ENCODE data around the gene VWA8.
"Not testable (repeated sequence)": the region's sequence is repeated elsewhere in the genome, so short reads cannot be mapped to it uniquely, and the experiment has no call there.

Gene VWA8

DNA sequence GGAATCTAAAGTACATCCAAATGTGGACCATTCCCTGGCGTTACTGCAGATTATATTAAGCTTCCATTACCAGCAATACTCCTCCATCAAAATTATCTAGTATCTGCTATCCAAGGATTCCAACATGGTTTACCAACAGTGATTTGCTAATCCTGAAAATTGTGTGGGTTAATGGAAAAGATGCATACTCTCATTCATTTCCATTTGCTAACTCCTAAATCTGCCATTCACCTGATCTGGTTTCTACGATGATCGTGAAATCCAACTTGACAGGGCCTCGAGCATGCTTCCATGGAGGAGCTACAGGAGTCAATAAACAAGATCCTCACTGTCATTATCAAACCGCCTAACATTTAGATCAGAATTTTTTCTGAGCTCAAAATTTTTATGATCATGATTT is 382.5 kb downstream of the VWA8 start:
- DNase-seq: no peak

DNA sequence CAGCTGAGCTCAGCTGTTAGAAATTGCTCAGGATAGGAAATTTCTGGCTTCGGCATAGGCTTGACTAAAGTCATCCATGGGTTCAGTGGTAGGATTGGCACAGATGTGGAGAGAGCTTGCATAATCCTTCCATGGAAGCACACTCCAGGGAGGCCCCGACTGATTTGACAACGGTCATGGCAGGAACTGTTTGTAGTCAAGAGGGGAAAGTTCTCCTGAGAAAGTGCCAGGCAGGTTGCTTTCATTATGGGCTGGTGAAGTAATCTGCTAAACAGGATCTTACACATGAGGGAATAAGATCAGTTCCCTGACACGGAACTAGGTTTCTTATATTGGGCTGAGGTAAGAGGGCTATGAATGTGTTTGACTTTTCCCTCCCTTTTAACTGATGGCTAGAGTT is 383.5 kb downstream of the VWA8 start:
- DNase-seq: no peak

DNA sequence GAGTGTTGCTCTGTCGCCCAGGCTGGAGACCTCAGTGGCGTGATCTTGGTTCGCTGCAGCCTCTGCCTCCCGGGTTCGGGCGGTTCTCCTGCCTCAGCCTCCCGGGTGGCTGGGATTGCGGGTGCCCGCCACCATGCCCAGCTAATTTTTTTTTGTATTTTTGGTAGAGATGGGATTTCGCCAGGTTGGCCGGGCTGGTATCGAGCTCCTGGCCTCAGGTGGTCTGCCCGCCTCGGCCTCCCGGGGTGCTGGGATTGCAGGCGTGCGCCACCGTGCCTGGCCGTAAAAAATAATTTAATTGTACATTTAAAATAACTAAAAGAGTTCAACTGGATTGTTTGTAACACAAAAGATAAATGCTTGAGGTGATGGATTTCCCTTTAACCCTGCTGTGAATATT is 387.3 kb downstream of the VWA8 start:
- not testable (repeated sequence) for DNase-seq

DNA sequence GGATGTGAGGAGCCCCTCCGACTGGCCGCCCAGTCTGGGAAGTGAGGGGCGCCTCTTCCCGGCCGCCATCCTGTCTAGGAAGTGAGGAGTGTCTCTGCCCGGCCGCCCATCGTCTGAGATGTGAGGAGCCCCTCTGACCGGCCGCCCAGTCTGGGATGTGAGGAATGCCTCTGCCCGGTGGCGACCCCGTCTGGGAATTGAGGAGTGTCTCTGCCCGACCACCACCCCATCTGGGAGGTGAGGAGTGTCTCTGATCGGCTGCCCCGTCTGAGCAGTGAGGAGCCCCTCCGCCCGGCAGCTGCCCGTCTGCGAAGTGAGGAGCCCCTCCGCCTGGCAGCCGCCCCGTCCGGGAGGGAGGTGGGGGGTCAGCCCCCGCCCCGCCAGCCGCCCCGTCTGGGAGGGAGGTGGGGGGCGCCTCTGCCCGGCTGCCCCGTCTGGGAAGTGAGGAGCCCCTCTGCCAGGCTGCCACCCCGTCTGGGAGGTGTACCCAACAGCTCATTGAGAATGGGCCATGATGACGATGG is 389.0 kb downstream of the VWA8 start:
- DNase-seq: not testable (repeated sequence)

DNA sequence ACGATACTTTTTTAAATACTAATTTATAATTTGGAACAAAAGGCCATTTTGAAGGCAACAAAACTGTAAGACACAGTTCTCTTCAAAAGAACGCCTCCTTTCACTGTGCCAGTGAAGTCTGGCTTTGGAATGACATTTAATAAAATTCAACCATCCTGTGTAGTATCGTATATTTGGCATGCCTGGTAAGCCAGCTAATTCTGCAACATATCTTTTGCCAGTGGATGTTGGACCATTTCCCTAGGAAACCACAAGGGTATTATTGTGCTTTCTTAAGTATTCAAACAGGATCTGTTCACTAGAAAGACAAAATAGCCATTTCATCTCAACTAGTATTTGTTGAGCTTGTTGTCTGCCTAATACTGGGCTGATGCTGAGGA is 391.9 kb downstream of the VWA8 start:
- no peak for DNase-seq

DNA sequence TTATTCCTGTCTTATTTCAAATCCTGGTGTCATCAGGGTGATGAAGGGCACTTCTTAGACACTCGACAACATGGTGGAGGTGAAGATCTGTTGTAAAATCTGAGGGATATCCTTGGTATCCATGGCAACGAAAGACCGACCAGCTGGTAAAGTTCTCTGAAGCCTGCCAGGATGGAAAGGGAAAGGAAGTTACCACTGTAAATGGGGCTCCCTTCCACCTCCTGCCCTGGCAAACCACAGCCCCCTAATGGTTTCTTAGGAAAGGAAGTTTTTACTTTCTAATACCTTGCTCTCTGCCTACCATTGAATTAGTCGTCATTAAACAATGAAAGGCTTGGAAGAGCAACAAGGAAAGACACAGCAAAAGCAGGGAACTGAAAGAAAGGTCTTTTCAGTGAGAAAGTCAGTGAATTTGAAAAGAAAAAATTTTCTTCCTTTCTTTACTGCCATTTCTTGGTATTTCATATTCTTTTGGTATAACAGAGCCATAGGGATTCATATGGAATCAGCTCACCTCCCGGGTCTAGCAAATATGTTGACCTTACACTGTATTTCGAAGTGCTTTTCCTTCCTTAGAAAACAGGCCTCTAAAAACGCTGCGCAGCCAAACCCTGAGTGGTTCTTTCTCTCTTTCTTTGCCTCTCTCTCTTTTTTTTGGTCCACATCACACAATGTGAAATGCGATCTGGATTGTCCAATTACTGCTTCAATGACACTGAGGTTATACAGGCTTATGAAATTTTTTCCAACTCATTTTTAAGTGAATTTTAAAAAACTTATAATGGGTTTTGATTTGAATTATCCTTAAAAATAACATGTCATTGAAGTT is 392.6 kb downstream of the VWA8 start:
- no peak for DNase-seq

DNA sequence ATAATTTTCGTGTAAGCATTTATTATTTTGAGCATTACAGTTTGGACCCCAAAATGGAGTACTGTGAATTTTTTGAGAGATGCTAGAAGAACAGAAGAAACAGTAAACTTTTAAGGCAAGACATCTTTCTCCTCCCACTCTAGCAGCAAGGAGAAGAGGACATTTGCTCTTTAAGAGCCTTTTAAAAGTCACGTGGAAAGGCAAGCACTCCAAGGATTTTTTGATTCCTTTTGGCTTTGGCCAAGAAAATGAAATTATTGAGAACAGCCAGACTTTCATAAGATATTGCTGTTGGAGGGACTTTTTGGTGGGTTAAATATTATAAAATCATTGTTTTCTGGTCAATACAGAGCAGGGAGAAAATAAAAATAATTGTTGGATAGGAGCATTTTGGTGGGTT is 393.5 kb downstream of the VWA8 start:
- DNase-seq: no peak

DNA sequence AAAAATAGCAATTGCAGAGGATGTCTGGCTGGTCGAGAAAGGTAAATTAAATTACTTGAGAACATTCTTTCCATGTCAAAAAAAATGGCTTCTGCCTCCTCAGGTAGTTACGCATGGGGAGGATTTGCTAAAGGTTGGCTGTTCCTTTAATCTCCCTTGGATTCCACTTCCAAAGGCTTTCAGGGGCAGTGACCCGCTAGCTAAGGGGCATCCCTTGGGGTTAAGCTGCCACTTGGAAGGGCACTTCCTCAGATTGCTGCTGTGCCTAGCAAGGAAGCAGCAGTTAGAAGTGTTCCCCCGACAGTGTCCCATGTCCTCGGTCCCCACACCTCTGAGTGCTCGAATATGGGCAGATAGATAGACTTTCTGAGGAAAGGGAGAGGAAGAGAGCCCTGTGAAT is 395.1 kb downstream of the VWA8 start:
- no peak for DNase-seq

DNA sequence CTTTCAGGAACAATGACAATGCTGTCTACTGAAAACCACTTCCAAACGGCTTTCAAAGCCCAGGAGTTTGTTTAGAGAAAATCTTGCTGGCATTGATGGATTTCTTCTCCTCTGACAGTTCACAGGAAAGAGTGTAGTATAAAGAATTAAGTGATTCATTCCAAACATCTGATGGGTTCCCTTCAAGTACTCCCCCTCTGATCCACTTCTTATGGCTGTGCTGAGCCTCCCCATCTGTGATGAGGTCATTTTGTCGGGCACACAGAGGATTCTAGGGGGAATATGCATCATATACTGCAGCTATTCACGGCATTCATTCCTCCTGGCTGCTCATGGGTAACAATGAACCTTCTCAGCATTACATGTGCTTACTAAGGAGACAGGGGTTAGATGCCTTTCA is 395.7 kb downstream of the VWA8 start:
- DNase-seq: no peak

DNA sequence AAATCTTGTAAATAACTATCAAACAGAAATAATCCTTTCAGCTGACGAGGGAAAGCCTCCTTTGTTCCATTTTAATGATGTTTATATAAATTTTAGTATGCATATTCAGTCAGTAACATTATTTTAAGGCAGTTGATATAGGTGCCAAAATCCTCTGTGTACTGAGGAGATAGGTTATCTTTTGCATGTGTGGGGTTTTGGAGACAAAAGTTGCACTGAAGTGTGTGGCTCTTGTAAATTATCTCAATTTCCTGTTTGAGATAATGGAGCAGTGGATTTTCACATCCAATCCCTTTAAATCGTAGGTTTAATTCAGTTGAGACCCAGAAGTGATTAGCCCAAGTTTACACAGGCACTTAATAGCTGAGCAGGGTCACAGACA is 396.9 kb downstream of the VWA8 start:
- no peak for DNase-seq

DNA sequence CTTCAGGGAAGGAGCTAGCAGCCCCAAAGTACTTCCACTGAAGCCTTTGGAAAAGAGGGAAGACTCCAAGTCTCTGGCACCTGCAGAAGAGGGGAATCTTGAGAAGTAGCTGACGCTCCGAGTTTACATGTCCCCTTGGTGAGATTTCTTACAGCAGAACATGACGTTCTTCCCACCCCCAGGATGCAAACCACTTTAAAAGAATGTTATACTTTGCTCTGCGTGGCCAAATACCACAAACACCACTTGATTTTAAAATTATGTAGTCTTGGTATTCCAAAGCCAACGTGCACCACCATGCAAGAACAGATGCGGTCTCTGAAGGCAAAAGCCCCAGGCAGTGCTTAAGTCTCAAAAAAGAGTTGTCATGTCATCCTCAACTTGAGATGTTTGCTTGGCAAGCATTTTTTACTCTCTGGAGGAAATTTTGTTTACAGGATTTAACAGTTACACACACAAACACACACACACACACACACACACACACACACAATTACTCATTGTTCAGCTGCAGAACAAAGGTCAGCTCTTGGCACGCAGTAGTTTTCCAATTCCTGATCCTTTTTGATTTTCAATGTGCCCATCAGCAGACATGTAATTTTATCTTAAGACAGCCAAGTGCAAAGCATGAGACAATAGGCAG is 397.4 kb downstream of the VWA8 start:
- DNase-seq: no peak

DNA sequence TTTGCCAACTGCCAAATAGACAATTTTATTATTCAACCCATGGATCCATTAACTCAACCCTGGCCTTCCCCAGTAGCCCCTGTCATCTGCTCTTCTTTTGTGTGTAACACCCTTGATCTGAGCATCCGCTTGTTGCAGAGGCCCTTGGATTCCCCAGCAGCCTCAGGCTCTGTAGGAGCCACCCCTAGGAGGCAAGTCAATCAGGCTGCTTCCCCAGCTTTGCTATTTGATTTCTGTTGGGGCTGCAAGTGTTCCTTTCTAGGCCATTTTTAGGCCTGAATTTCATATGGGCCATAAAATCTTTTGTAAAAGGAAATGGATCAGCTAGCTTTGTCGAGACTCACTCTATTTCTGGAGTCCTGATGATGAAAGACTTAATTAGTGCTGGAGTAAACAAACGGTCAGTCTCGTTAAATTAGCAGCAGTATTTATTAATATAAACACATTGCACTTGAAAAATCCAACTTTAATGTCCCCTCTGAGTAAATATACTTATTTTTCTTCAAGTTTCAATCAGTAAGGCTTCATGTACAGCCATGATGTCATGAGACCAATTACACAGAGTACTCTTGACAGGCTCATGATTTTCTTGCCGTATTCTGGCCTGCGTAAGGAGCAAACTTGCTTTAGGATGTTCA is 398.2 kb downstream of the VWA8 start:
- no peak for DNase-seq

DNA sequence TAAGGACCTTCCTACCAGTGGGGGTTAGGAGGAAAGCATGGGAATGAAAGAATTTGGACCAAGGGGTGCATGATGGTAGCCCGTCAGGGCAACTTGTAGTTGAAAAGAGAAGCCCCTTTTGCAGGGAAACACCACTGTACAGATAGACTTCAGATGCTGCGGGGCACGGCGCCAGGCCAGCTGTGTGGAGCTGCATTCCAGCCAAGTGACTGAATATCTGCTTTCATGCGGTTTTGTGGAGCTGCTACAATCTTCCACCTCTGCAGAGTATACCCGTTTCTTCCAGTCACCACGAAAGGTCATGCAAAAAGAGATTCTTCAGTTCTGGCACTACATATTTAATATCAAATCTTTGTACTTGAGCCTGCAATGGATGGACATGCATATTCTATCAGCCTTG is 398.8 kb downstream of the VWA8 start:
- DNase-seq: no peak

DNA sequence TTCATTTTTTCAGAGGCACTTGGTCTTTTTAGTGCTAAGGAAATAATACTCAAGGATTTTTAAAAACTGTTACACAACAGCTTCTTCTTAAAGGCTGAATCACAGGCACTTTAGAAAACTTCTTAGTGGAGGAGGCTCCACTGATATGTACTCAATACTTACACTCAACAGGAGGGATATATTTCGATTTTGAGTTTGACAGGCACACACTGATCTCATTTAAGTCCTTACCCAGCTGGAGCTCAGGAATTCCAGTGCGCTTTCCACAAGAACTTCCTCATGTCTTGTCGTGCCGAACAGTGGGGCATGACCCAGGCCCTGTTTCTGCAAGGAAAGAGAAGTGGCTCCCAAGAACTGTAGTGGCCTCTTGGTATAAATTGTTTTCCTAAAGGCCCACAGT is 399.7 kb downstream of the VWA8 start:
- DNase-seq: no peak

DNA sequence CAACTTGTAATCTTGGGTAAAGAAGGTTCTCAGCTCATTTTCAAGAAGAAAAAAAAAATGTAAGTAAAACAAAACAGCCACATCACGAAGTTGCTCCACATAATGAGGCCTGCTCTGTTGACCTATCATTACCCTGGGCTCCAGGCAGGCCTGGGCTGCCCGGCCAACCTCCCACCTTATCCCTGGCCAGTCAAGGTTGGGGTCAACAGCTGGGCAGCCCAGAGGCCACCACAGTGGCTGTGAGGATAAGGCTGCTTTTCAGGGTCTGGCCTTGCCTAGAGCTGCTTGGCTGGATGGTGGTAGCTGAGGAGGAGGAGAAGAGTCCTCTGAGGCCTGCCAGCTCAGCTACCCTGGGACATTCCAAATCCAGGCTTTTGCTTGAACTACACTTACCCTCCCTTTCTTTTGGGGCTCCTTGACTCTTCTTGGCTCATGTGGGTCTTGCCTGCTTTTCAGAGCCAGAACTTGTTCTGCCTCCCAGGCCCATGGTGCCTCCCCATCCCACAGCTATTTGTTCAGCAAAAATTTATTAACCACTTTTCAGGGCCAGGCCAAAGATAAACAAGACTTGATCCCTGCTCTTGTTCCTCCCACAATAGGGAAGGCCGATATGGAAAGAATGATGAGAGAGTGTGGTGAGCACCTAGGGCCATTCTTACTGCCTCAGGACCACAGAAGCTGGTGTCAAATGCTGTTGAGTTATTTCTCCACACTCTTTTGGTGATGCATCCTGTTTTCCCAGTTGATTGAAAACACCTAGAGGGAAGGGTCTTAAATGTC is 401.9 kb downstream of the VWA8 start:
- no peak for DNase-seq

DNA sequence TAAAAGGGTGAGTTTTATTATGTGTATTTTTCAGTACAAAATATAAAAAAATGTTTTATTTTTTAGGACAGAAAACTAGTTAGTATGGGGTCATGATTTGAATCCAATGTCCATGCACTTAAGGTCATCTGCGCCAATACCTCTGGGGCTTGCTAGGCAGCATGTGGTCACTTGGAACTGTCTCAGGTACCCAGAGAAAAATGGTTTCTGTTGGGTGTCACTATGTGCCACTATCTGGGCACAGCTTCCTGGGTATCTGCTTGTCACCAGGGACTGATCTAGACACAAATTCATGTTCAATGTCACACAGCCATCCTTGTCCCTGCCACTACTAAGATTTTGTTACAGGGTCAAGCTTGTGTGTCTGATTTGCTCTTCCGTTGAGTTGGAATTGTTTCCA is 403.2 kb downstream of the VWA8 start:
- no peak for DNase-seq

DNA sequence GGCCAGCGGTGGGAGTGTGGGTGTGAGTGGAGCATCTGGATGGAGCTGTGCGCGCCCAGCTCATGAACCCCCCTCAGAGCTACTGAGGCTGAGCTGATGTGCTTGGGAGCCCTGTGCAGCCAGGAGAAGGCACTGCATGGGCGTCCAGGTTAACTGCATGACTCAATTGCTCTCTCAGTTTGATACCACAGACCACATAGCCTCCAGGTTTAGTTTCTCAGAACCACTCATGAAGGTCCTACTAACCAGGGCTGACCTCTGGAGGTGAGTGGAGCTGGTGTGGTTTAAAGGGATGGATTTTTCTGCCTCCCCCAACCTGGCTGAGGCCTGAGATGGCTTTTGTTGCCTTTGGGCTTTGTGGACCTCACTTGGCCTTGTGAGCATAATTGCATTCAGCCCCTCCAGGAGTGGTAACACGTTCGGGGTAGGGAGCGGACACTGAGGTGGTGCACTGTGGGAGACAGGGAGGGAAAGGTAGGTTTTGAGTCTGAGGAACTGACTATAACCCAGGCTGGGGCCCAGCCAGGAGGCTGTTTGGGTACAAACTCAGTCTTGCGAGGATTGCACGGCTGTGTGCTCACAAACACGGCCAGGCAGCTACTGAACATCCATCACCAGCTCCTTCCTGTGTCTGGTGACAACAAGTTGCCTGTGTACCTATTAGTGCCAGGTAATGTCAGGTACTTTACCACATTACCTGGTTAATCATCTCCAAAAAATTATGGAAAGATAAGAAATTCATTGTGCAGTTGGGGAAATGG is 406.1 kb downstream of the VWA8 start:
- DNase-seq: no peak

DNA sequence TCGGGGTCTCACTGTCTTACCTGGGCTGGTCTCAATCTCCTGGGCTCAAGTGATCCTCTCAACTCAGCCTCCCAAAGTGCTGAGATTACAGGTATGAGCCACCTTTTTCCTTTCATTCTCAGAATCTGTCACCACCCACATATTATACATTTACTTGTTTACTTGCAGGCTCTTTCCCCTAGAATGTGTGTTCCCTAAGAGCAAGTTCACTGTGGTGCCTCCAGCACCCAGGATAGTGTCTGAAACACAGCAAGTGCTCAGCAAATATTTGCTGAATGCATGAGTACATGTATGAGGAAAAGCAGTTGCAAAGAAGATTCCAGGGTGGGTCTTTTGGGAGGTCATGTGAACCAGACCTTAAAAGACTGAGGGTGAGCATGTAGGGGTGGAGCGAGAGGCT is 406.7 kb downstream of the VWA8 start:
- no peak for DNase-seq

DNA sequence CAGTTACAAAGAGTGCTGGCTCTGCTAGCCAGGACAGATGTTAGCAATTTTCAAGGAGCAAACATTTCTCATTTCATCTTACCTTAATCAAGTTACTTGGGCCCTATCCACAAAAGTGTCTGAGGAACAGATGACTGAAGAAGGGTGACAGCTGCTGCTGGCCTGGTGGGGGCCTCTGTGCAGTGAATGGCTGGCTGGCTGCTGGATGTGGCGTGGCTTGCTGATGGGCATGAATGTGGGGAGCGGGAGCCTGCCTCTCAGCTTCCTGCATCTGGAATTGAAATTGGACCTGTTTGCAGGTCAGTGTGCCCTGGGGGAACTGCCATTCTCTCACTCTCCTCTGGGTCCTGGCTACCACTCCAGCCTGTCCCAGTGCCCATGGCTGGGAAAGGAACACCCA is 408.9 kb downstream of the VWA8 start:
- DNase-seq: no peak

DNA sequence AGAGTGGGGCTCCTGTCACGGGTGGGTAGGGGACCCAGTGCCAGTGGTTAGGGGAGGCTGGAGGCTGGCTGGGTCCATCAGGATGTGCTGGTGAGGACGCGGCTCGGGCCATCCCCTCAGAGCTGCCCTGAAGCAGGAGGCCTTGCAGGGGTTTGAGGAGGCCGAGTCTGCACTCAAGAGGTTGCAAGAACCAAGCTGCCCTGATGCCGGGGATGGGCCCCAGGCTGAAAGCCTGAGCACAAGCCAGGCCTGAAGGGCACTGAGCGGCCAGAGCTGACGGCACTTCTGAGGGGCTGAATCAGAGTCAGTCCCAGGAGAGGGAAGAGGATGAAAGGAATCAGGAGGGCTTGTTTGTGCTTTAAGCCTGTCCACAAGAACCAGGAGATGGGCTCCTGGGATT is 410.6 kb downstream of the VWA8 start:
- no peak for DNase-seq

DNA sequence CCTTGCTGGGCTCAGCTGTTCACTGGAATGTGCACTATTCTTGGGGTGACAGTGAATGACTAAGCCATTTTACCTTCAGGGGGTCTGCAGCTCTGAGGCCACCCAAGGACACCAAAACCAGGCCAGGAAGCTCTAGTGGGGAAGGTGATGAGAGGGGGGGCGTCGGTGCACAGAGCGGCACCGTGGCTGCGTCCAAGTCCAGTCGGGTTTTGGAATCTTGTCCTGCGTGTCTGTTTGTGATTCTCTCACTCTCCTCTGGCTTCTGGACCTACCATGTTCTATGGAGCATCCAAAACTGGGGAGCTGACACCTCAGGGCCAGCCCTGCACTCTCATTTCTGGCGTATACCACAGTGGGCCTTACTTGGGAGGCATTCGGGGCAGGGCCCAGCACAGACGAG is 411.4 kb downstream of the VWA8 start:
- DNase-seq: no peak

DNA sequence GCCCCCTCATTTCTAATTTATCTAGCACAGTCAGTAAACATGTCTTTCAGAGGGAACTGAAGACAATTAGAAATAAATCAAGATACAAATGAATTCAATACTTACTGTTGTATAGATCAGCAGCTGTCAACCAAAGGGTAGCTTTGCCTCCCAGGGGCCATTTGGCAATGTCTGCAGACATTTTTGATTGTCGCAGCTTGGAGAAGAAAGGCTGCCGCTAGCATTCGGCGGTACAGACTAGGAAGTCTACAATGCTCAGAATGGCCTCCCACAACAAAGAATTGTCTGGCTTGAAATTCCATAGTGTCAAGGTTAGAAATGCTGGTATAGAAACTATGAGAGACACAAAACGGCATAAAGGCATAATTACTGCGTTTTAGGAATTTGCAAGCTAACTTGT is 412.0 kb downstream of the VWA8 start:
- no peak for DNase-seq

DNA sequence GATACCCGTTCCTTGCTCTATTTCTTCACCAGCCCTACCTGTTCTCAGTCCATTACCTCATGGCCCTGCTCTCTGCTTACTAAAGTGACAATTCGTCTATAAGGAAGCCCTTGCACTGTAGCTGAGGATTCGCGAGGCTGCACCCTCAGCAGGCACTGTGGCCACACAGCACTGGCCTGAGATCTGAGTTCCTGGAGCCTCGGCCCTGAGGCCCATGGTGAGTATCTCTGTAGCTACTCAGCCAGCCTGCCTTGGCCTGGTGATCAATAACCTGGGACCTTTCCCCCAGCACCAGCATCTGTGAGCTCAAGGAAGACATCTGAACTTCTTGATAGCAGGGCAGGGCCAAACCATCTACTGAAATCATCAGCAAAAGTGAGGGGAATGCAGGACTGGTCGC is 412.9 kb downstream of the VWA8 start:
- DNase-seq: no peak
